HEK293 (cell line): ENCODE results near the gene SQSTM1.

ENCODE experiments used
- ATF2 ChIP-seq: fragments of 450-650 bp; formaldehyde crosslinking; IDR thresholded peaks from 2 replicates; pipeline ENCODE4 v1.5.1; 2016; ENCODE audit warnings: missing biosample characterization, missing genetic modification characterization, low read depth
- BCL11B ChIP-seq: fragments of 450-650 bp; formaldehyde crosslinking; IDR thresholded peaks from 2 replicates; pipeline ENCODE4 v1.5.1; 2016; ENCODE audit warnings: low read depth, missing biosample characterization, missing genetic modification characterization
- GLIS1 ChIP-seq: fragments of 450-650 bp; formaldehyde crosslinking; IDR thresholded peaks from 2 replicates; pipeline ENCODE4 v1.5.1; 2016; ENCODE audit warnings: missing biosample characterization, missing genetic modification characterization
- HIC1 ChIP-seq: fragments of 450-650 bp; formaldehyde crosslinking; IDR thresholded peaks from 2 replicates; pipeline ENCODE4 v1.5.1; 2016; ENCODE audit warnings: missing biosample characterization, missing genetic modification characterization
- KLF1 ChIP-seq: fragments of 450-650 bp; formaldehyde crosslinking; IDR thresholded peaks from 2 replicates; pipeline ENCODE4 v1.5.1; 2016; ENCODE audit warnings: missing biosample characterization, missing genetic modification characterization
- KLF7 ChIP-seq: fragments of 450-650 bp; formaldehyde crosslinking; IDR thresholded peaks from 2 replicates; pipeline ENCODE4 v1.5.1; 2016; ENCODE audit warnings: missing biosample characterization, missing genetic modification characterization, borderline replicate concordance
- PRDM1 ChIP-seq: fragments of 450-650 bp; formaldehyde crosslinking; IDR thresholded peaks from 2 replicates; pipeline ENCODE4; 2016; ENCODE audit warnings: missing biosample characterization, missing genetic modification characterization
- PRDM6 ChIP-seq: fragments of 450-650 bp; formaldehyde crosslinking; IDR thresholded peaks from 2 replicates; pipeline ENCODE4 v1.5.1; 2017; ENCODE audit warnings: missing biosample characterization, missing genetic modification characterization
- SP7 ChIP-seq: fragments of 450-650 bp; formaldehyde crosslinking; IDR thresholded peaks from 2 replicates; pipeline ENCODE4 v1.5.1; 2016; ENCODE audit warnings: missing biosample characterization, missing genetic modification characterization
- TRIM28 ChIP-seq: IDR thresholded peaks from 2 replicates; pipeline ENCODE4 v1.6.1; 2011; ENCODE audit warnings: low read length, control low read depth, borderline replicate concordance
- WT1 ChIP-seq: fragments of 450-650 bp; formaldehyde crosslinking; IDR thresholded peaks from 2 replicates; pipeline ENCODE4 v1.5.1; 2016; ENCODE audit warnings: missing biosample characterization, missing genetic modification characterization
- ZBTB49 ChIP-seq: fragments of 450-650 bp; formaldehyde crosslinking; IDR thresholded peaks from 2 replicates; pipeline ENCODE4 v1.5.1; 2016; ENCODE audit warnings: missing biosample characterization, missing genetic modification characterization, low read depth
- ZEB2 ChIP-seq: fragments of 450-650 bp; formaldehyde crosslinking; IDR thresholded peaks from 2 replicates; pipeline ENCODE4 v1.5.1; 2016; ENCODE audit warnings: missing biosample characterization, missing genetic modification characterization
- ZNF133 ChIP-seq: fragments of 450-650 bp; formaldehyde crosslinking; IDR thresholded peaks from 2 replicates; pipeline ENCODE4 v1.5.1; 2016; ENCODE audit warnings: missing biosample characterization, missing genetic modification characterization
- ZNF2 ChIP-seq: fragments of 450-650 bp; formaldehyde crosslinking; IDR thresholded peaks from 2 replicates; pipeline ENCODE4 v1.5.1; 2016; ENCODE audit warnings: missing biosample characterization, missing genetic modification characterization
- ZNF223 ChIP-seq: fragments of 450-650 bp; formaldehyde crosslinking; IDR thresholded peaks from 2 replicates; pipeline ENCODE4 v1.5.1; 2016; ENCODE audit warnings: missing biosample characterization, missing genetic modification characterization
- ZNF324 ChIP-seq: fragments of 450-650 bp; formaldehyde crosslinking; IDR thresholded peaks from 2 replicates; pipeline ENCODE4 v1.5.1; 2016; ENCODE audit warnings: missing biosample characterization, missing genetic modification characterization
- ZNF341 ChIP-seq: fragments of 450-650 bp; formaldehyde crosslinking; IDR thresholded peaks from 2 replicates; pipeline ENCODE4; 2016; ENCODE audit warnings: low read depth, missing biosample characterization, missing genetic modification characterization
- ZNF394 ChIP-seq: fragments of 450-650 bp; formaldehyde crosslinking; IDR thresholded peaks from 2 replicates; pipeline ENCODE4 v1.5.1; 2016; ENCODE audit warnings: missing biosample characterization, missing genetic modification characterization, mild to moderate bottlenecking, moderate library complexity, borderline replicate concordance
- ZNF423 ChIP-seq: fragments of 450-650 bp; formaldehyde crosslinking; IDR thresholded peaks from 2 replicates; pipeline ENCODE4 v1.5.1; 2016; ENCODE audit warnings: missing biosample characterization, missing genetic modification characterization
- ZNF558 ChIP-seq: fragments of 450-650 bp; formaldehyde crosslinking; IDR thresholded peaks from 2 replicates; pipeline ENCODE4 v1.5.1; 2016; ENCODE audit warnings: missing biosample characterization, missing genetic modification characterization
- ZNF571 ChIP-seq: fragments of 450-650 bp; formaldehyde crosslinking; IDR thresholded peaks from 2 replicates; pipeline ENCODE4 v1.5.0; 2017; ENCODE audit warnings: missing biosample characterization, missing genetic modification characterization
- ZNF623 ChIP-seq: fragments of 450-650 bp; formaldehyde crosslinking; IDR thresholded peaks from 2 replicates; pipeline ENCODE4 v1.5.1; 2016; ENCODE audit warnings: missing biosample characterization, missing genetic modification characterization
- ZNF792 ChIP-seq: fragments of 450-650 bp; formaldehyde crosslinking; IDR thresholded peaks from 2 replicates; pipeline ENCODE4 v1.5.1; 2016; ENCODE audit warnings: missing biosample characterization, missing genetic modification characterization
- ZNF843 ChIP-seq: fragments of 450-650 bp; formaldehyde crosslinking; IDR thresholded peaks from 2 replicates; pipeline ENCODE4 v1.5.1; 2016; ENCODE audit warnings: missing biosample characterization, missing genetic modification characterization
- ZSCAN4 ChIP-seq: fragments of 450-650 bp; formaldehyde crosslinking; IDR thresholded peaks from 2 replicates; pipeline ENCODE4 v1.5.1; 2017; ENCODE audit warnings: missing biosample characterization, missing genetic modification characterization
- TF ChIP-seq, protein P1 (sequence below): fragments of 450-650 bp; formaldehyde crosslinking; IDR thresholded peaks from 2 replicates; pipeline ENCODE4 v1.5.1; 2016; ENCODE audit warnings: missing biosample characterization, missing genetic modification characterization
- TF ChIP-seq, protein P2 (sequence below): fragments of 450-650 bp; formaldehyde crosslinking; IDR thresholded peaks from 2 replicates; pipeline ENCODE4 v1.5.1; 2016; ENCODE audit warnings: missing biosample characterization, missing genetic modification characterization

Gene SQSTM1

DNA sequence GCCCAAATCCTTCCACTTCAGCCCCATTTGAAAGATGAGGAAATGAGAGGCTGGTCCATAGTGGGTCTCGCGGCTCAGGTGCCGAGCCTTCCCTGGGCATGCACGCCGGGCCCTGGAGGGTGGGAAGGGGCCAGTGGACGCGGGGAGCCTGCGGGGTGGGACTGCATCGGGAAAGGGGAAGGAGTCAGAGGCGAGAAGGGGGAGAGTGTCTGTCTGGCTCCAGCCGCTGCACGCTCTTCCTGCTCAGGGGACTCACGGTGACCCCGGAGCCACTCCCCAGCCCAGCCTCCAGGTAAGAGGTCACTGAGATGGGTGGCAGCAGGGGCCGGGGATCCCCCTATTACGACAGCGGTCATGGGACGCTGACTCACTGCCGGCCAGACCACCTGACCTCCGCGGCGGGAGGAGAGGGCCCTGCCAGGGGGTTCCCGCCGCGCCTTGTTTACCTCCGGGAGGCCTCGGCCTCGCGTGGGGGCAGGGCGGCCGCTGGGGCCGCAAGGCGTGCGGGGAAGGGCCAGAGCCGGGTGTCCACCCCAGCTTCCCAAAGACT, 1.9 kb upstream of the SQSTM1 start (continued):
- peak; percentile 99 for TF ChIP-seq ZEB2
- peak; percentile 66 for TF ChIP-seq ATF2 (tag by site-specific recombination)
- TF ChIP-seq, protein P1, sequence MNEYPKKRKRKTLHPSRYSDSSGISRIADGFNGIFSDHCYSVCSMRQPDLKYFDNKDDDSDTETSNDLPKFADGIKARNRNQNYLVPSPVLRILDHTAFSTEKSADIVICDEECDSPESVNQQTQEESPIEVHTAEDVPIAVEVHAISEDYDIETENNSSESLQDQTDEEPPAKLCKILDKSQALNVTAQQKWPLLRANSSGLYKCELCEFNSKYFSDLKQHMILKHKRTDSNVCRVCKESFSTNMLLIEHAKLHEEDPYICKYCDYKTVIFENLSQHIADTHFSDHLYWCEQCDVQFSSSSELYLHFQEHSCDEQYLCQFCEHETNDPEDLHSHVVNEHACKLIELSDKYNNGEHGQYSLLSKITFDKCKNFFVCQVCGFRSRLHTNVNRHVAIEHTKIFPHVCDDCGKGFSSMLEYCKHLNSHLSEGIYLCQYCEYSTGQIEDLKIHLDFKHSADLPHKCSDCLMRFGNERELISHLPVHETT, result peak; percentile 89
- peak; percentile 97 for TF ChIP-seq GLIS1 (tag by site-specific recombination)
- peak; percentile 93 for TF ChIP-seq BCL11B (tag by site-specific recombination)
- TF ChIP-seq ZNF223 (tag by site-specific recombination), result no peak
- TF ChIP-seq SP7 (tag by site-specific recombination), result peak; percentile 91
- 0 out of 2 replicates have a peak, but pooled peaks have one; percentile 17 for TF ChIP-seq ZNF558 (tag by site-specific recombination)
- TF ChIP-seq ZNF792 (tag by site-specific recombination), result no peak
- TF ChIP-seq ZNF133 (tag by site-specific recombination), result no peak
- peak; percentile 82 for TF ChIP-seq ZNF394
- peak; percentile 43; the same call in 1 of the 2 replicates for TF ChIP-seq ZNF623 (tag by site-specific recombination)
- TF ChIP-seq TRIM28, result no peak
- peak; percentile 99 for TF ChIP-seq HIC1 (tag by site-specific recombination)
- 0 out of 2 replicates have a peak, but pooled peaks have one; percentile 47 for TF ChIP-seq ZNF423 (tag by site-specific recombination)
- TF ChIP-seq ZNF571 (tag by site-specific recombination), result no peak
- no peak for TF ChIP-seq ZBTB49 (tag by site-specific recombination)
- peak; percentile 89 for TF ChIP-seq KLF7 (tag by site-specific recombination)
- peak; percentile 93 for TF ChIP-seq ZNF324 (tag by site-specific recombination)
- TF ChIP-seq ZSCAN4 (tag by site-specific recombination), result peak; percentile 44; the same call in 1 of the 2 replicates
- TF ChIP-seq WT1 (tag by site-specific recombination), result peak; percentile 92
- no peak for TF ChIP-seq ZNF2 (tag by site-specific recombination)
- peak; percentile 13; the same call in 1 of the 2 replicates for TF ChIP-seq PRDM6 (tag by site-specific recombination)
- peak; percentile 54; the same call in 1 of the 2 replicates for TF ChIP-seq PRDM1
- TF ChIP-seq KLF1 (tag by site-specific recombination), result peak; percentile 90
- TF ChIP-seq, protein P2, sequence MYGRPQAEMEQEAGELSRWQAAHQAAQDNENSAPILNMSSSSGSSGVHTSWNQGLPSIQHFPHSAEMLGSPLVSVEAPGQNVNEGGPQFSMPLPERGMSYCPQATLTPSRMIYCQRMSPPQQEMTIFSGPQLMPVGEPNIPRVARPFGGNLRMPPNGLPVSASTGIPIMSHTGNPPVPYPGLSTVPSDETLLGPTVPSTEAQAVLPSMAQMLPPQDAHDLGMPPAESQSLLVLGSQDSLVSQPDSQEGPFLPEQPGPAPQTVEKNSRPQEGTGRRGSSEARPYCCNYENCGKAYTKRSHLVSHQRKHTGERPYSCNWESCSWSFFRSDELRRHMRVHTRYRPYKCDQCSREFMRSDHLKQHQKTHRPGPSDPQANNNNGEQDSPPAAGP, result peak; percentile 94
- TF ChIP-seq ZNF341 (tag by site-specific recombination), result peak; percentile 88
- TF ChIP-seq ZNF843 (tag by site-specific recombination), result peak; percentile 64; the same call in 1 of the 2 replicates
